Effector CD4-positive, alpha-beta T cell (primary cell): ENCODE results near the gene ISG15.
"Not testable (repeated sequence)": the region's sequence is repeated elsewhere in the genome, so short reads cannot be mapped to it uniquely, and the experiment has no call there.

Source experiments
- DNase-seq: peaks from one replicate; pipeline ENCODE4 v3.0.0-alpha.2; 2020

The ISG15 gene

GRCh38 chr1:995665-996633, 17.3 kb upstream of the ISG15 start:
- DNase-seq = no peak

- no peak for DNase-seq
These were observed 16.2 kb upstream of the ISG15 start for GRCh38 chr1:996851-997712.

GRCh38 chr1:997713-997992, 15.6 kb upstream of the ISG15 start:
- no peak for DNase-seq

GRCh38 chr1:997993-998744, 15.1 kb upstream of the ISG15 start:
- DNase-seq = no peak

- DNase-seq = no peak
These were observed 14.6 kb upstream of the ISG15 start for GRCh38 chr1:998745-998994.

GRCh38 chr1:998995-999724, 14.1 kb upstream of the ISG15 start:
- no peak for DNase-seq

GRCh38 chr1:999725-1000356, 13.5 kb upstream of the ISG15 start, which contains the start of gene HES4:
Gene HES4 (minus strand): TSS chr1:1000097. CDS start chr1:999973, 124 bp downstream.
- peak; percentile 46 for DNase-seq

- peak; percentile 64 for DNase-seq
These were observed 12.8 kb upstream of the ISG15 start for GRCh38 chr1:1000357-1001056.

GRCh38 chr1:1001057-1001783, 12.1 kb upstream of the ISG15 start:
- DNase-seq = no peak

- DNase-seq = no peak
These were observed 9.5 kb upstream of the ISG15 start for GRCh38 chr1:1003618-1004419.

- DNase-seq = no peak
These were observed 8.9 kb upstream of the ISG15 start for GRCh38 chr1:1004420-1004779.

GRCh38 chr1:1004780-1005697, 8.3 kb upstream of the ISG15 start:
- DNase-seq = no peak

- no peak for DNase-seq
These were observed 7.5 kb upstream of the ISG15 start for GRCh38 chr1:1005774-1006304.

- DNase-seq = no peak
These were observed 6.8 kb upstream of the ISG15 start for GRCh38 chr1:1006305-1007159.

GRCh38 chr1:1010131-1010530, 3.2 kb upstream of the ISG15 start:
- not testable (repeated sequence) for DNase-seq

GRCh38 chr1:1011396-1011949, 1.8 kb upstream of the ISG15 start:
- DNase-seq = no peak

- DNase-seq = not testable (repeated sequence)
These were observed 577 bp upstream of the ISG15 start for GRCh38 chr1:1012736-1013104.
